ENCODE measurements around the gene CPSF4.

DNA sequence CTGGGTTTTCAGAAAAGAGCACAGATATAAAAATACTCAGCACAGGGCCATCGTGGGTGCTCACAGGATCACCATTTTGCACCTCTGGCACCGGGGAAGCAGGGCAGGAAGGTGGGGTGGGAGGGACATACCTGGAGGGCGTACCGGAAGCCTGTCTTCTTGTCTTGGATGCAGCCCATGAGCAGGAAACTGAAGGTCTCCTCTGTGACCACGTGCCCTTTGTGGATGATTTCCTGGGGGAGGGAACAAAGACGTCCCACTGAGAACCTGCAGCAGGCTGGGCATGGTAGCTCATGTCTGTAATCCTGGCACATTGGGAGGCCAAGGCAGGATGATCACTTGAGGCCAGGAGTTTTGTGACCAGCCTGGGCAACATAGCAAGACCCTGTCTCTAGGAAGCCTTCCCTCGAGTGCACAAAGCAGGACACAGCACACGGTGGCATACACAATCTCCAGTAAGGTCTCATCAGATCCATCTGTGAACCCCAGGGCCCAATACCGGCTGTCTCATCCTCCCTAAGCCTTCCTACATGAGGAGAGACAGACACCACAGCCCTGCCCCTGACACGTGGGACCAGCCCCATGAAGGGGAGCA, 9.7 kb upstream of the CPSF4 start:
- TF ChIP-seq CTCF (IDR thresholded peaks at IDR 0.05) (no peak), POLR2A (IDR thresholded peaks at IDR 0.05) (no peak)

Data from lower leg skin (tissue), 3 donors.